ENCODE results near the gene UPK3BL1. TPM values are rescaled to one million over a fixed set of nuclear protein-coding genes. Genes with fewer than 3 reads are reported as not detected.
"Not testable (repeated sequence)": the region's sequence is repeated elsewhere in the genome, so short reads cannot be mapped to it uniquely, and the experiment has no call there.

The UPK3BL1 gene
- total and polyA plus RNA-seq, 2 of the 13 experiments (the other 11 are each of a cell fraction or from before 2014, with no cell fraction given), result 6.3 to 13.8 TPM

DNA sequence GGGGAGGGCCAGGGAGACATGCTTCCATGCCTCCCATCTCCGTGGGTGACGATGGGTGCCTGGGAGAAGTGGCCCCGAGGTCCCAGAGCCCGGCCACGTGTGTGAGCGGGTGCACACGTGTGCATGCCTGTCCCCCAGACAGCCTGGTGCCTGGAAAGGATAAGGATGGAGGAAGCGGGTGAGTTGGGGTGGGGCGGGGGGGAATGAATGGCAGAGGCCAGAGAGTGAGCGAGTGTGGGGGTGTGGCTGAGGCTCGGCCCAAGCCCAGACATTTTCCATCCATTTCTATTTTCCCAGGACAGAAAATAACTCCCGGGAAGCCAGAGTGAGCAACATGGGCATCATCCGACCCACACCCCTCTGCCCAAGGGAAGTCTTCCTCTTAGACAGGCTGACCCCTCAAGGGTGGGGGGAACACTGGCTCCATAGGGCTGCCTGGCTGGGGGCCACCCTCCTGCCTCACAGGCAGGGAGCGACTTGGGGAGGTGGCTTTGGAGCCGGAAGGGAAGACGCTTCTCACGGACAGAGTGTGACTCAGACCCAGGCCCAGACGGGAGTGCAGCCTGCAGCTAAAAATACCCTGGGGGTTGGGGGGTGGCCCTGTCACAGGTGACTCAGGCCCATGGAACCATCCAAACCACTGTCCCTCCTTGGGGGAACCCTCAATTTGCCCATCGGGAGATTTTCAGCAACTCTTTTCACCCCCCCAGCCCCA lies 38.0 kb downstream of the UPK3BL1 start:
- ATAC-seq, result peak; percentile 34
- FAIRE-seq; H3K36me3 ChIP-seq (replicated peaks in 1 of 2; ENCODE audit: control insufficient read depth in 1 of 2, insufficient read depth in 2 of 2, low read length in 2 of 2); DNase-seq (ENCODE audit: low spot score); H4K20me1 ChIP-seq (ENCODE audit: insufficient read depth, low read length); CTCF ChIA-PET (ENCODE audit: low intra/inter-chr PET ratio, low total read pairs); H2AFZ ChIP-seq (ENCODE audit: low read length); intact Hi-C loops (cut with micrococcal nuclease; ENCODE audit: unreplicated experiment); H3K4me1 ChIP-seq (ENCODE audit: insufficient read depth, low read length); H3K4me3 ChIP-seq (replicated peaks in 1 of 3; ENCODE audit: insufficient read depth in 1 of 3, low read depth in 2 of 3, low read length in 3 of 3); H3K27me3 ChIP-seq (ENCODE audit: control insufficient read depth in 1 of 2, insufficient read depth in 2 of 2, low read length in 2 of 2); H3K9me3 ChIP-seq (ENCODE audit: low read length); BruUV-seq (replicated peaks); POLR2A ChIA-PET; H3K27ac ChIP-seq (ENCODE audit: extremely low read length, insufficient read depth, low read length); H3K4me2 ChIP-seq (ENCODE audit: low read depth, low read length); H3K9ac ChIP-seq (ENCODE audit: insufficient read depth, low read depth, low read length); H3K79me2 ChIP-seq (ENCODE audit: insufficient read depth, low read length); in situ Hi-C loops (cut with HindIII; ENCODE audit: extremely low pct_ligation_motif_present, low pct_unique_long_range_greater_than_20kb): not testable (repeated sequence)
- no CpG with 5 or more reads among the region's 19 CpGs for WGBS (ENCODE audit: low lambda C conversion rate)
- TF ChIP-seq, protein P1, sequence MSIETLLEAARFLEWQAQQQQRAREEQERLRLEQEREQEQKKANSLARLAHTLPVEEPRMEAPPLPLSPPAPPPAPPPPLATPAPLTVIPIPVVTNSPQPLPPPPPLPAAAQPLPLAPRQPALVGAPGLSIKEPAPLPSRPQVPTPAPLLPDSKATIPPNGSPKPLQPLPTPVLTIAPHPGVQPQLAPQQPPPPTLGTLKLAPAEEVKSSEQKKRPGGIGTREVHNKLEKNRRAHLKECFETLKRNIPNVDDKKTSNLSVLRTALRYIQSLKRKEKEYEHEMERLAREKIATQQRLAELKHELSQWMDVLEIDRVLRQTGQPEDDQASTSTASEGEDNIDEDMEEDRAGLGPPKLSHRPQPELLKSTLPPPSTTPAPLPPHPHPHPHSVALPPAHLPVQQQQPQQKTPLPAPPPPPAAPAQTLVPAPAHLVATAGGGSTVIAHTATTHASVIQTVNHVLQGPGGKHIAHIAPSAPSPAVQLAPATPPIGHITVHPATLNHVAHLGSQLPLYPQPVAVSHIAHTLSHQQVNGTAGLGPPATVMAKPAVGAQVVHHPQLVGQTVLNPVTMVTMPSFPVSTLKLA (IDR thresholded peaks at IDR 0.05), result peak; percentile 16; the same call in 1 of the 2 replicates

- intact Hi-C loops (cut with micrococcal nuclease; ENCODE audit: unreplicated experiment); in situ Hi-C loops (cut with HindIII; ENCODE audit: extremely low pct_ligation_motif_present, low pct_unique_long_range_greater_than_20kb); ATAC-seq: not testable (repeated sequence)
These were observed 40.3 kb downstream of the UPK3BL1 start for GRCh38 chr7:102602317-102602716.

GRCh38 chr7:102599699-102600098 lies 42.9 kb downstream of the UPK3BL1 start:
- intact Hi-C loops (cut with micrococcal nuclease; ENCODE audit: unreplicated experiment); POLR2A ChIA-PET; CTCF ChIA-PET (ENCODE audit: low intra/inter-chr PET ratio, low total read pairs); H3K27me3 ChIP-seq (ENCODE audit: control insufficient read depth in 1 of 2, insufficient read depth in 2 of 2, low read length in 2 of 2); H3K36me3 ChIP-seq (replicated peaks in 1 of 2; ENCODE audit: control insufficient read depth in 1 of 2, insufficient read depth in 2 of 2, low read length in 2 of 2); H3K9me3 ChIP-seq (ENCODE audit: low read length); H2AFZ ChIP-seq (ENCODE audit: low read length); DNase-seq (ENCODE audit: low spot score); H3K79me2 ChIP-seq (ENCODE audit: insufficient read depth, low read length); in situ Hi-C loops (cut with HindIII; ENCODE audit: extremely low pct_ligation_motif_present, low pct_unique_long_range_greater_than_20kb); ATAC-seq; BruUV-seq (replicated peaks); H3K4me2 ChIP-seq (ENCODE audit: low read depth, low read length); H3K4me3 ChIP-seq (replicated peaks in 1 of 3; ENCODE audit: insufficient read depth in 1 of 3, low read depth in 2 of 3, low read length in 3 of 3); H3K27ac ChIP-seq (ENCODE audit: extremely low read length, insufficient read depth, low read length); H3K9ac ChIP-seq (ENCODE audit: insufficient read depth, low read depth, low read length); H4K20me1 ChIP-seq (ENCODE audit: insufficient read depth, low read length); FAIRE-seq; H3K4me1 ChIP-seq (ENCODE audit: insufficient read depth, low read length): not testable (repeated sequence)
- no CpG with 5 or more reads among the region's 9 CpGs for WGBS (ENCODE audit: low lambda C conversion rate)

More at GRCh38 chr7:102602317-102602716, 40.3 kb downstream of the UPK3BL1 start:
- H3K36me3 ChIP-seq (replicated peaks in 1 of 2; ENCODE audit: control insufficient read depth in 1 of 2, insufficient read depth in 2 of 2, low read length in 2 of 2); BruUV-seq (replicated peaks); DNase-seq (ENCODE audit: low spot score); H3K4me2 ChIP-seq (ENCODE audit: low read depth, low read length); H3K9ac ChIP-seq (ENCODE audit: insufficient read depth, low read depth, low read length); H3K27me3 ChIP-seq (ENCODE audit: control insufficient read depth in 1 of 2, insufficient read depth in 2 of 2, low read length in 2 of 2); H2AFZ ChIP-seq (ENCODE audit: low read length); H3K9me3 ChIP-seq (ENCODE audit: low read length); POLR2A ChIA-PET; H3K79me2 ChIP-seq (ENCODE audit: insufficient read depth, low read length); H3K4me3 ChIP-seq (replicated peaks in 1 of 3; ENCODE audit: insufficient read depth in 1 of 3, low read depth in 2 of 3, low read length in 3 of 3); H3K27ac ChIP-seq (ENCODE audit: extremely low read length, insufficient read depth, low read length); H3K4me1 ChIP-seq (ENCODE audit: insufficient read depth, low read length); FAIRE-seq; H4K20me1 ChIP-seq (ENCODE audit: insufficient read depth, low read length); CTCF ChIA-PET (ENCODE audit: low intra/inter-chr PET ratio, low total read pairs): not testable (repeated sequence)
- no CpG with 5 or more reads among the region's 12 CpGs for WGBS (ENCODE audit: low lambda C conversion rate)

- 72% methylated on average over 4 of the region's 10 CpGs for WGBS (ENCODE audit: low lambda C conversion rate)
- H3K4me1 ChIP-seq (ENCODE audit: insufficient read depth, low read length); H3K27me3 ChIP-seq (ENCODE audit: control insufficient read depth in 1 of 2, insufficient read depth in 2 of 2, low read length in 2 of 2); DNase-seq (ENCODE audit: low spot score); CTCF ChIA-PET (ENCODE audit: low intra/inter-chr PET ratio, low total read pairs); H3K9ac ChIP-seq (ENCODE audit: insufficient read depth, low read depth, low read length); H3K4me3 ChIP-seq (replicated peaks in 1 of 3; ENCODE audit: insufficient read depth in 1 of 3, low read depth in 2 of 3, low read length in 3 of 3); BruUV-seq (replicated peaks); FAIRE-seq; H4K20me1 ChIP-seq (ENCODE audit: insufficient read depth, low read length); H2AFZ ChIP-seq (ENCODE audit: low read length); H3K4me2 ChIP-seq (ENCODE audit: low read depth, low read length); H3K27ac ChIP-seq (ENCODE audit: extremely low read length, insufficient read depth, low read length); POLR2A ChIA-PET; ATAC-seq; H3K36me3 ChIP-seq (replicated peaks in 1 of 2; ENCODE audit: control insufficient read depth in 1 of 2, insufficient read depth in 2 of 2, low read length in 2 of 2); intact Hi-C loops (cut with micrococcal nuclease; ENCODE audit: unreplicated experiment); H3K79me2 ChIP-seq (ENCODE audit: insufficient read depth, low read length); in situ Hi-C loops (cut with HindIII; ENCODE audit: extremely low pct_ligation_motif_present, low pct_unique_long_range_greater_than_20kb); H3K9me3 ChIP-seq (ENCODE audit: low read length): not testable (repeated sequence)
These were observed 46.6 kb downstream of the UPK3BL1 start for GRCh38 chr7:102596036-102596435.
